Hematopoietic multipotent progenitor cell treated with erythropoietin and hydrocortisone succinate and interleukin-3 and kit ligand, for 15 days (in vitro differentiated cells): ENCODE results near the gene PLCH1.

ENCODE experiments used
- DNase-seq: peaks from one replicate; pipeline ENCODE4 v3.0.0-alpha.2; 2015; ENCODE audit warnings: low spot score

The PLCH1 gene

GRCh38 chr3:155607761-155608160, 137.1 kb downstream of the PLCH1 start:
- DNase-seq, result no peak

DNA sequence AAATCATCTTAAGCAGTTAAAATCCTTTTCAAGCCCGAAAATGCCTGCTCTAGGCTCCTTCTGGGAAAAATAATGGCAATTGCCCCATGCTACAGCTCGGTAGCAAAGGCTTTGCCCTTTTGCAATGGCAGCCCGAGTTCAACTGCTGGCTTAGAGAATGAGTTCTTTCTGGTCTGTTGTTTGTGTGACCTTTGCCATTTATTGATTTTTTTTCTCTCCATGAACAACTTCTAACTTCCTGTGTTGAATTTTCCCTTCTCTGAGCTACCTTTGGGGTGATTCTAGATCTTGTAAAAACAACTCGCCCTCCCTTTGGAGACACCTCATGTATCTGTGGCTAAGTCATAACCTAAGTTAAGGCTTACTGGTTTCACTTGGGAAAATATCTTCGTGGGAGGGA, 139.3 kb downstream of the PLCH1 start:
- no peak for DNase-seq

DNA sequence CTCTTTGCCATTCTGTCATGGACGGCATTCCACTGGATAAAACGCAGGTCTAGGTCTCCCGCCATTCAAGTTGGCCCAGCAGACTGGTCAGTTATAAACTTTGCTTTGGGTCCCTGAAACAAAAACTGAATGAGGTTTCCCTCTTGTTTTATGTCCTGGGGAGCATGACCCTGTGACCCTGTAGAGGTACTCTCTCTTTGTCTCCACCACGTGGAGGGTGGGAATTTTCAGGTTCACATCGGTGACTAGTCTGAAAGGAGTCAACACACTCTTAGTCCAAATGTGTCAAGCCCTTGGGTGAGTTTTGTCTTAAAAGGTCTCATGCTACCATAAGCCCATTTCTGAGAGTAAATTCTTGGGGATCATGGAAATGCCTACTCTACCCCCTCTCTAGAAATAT, 139.9 kb downstream of the PLCH1 start:
- no peak for DNase-seq

- DNase-seq, result no peak
Observed at GRCh38 chr3:155604126-155604525, 140.7 kb downstream of the PLCH1 start.

- no peak for DNase-seq
Observed at GRCh38 chr3:155603302-155603701, 141.6 kb downstream of the PLCH1 start.

- no peak for DNase-seq
Observed at GRCh38 chr3:155602307-155602706, 142.6 kb downstream of the PLCH1 start.

DNA sequence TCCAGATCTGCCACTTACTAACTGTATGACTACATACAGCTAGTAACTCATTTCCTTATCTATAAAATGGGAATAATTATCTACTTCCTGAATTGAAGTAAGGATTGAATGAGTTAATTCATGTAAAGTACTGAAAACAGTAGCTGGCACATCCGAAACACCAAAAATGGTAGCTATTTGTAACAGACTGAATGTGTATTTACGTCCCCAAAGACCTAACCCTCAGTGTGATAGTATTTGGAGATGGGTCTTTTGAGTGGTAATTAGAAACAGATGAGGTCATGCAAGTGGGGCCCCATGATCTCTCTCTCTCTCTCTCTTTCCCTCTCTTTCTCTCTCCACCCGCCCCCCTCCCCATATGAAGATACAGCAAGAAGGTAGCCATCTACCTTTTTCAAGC, 146.2 kb downstream of the PLCH1 start:
- DNase-seq, result no peak

GRCh38 chr3:155596615-155597014, 148.3 kb downstream of the PLCH1 start:
- DNase-seq, result no peak

- DNase-seq, result no peak
Observed at GRCh38 chr3:155595371-155595770, 149.5 kb downstream of the PLCH1 start.

DNA sequence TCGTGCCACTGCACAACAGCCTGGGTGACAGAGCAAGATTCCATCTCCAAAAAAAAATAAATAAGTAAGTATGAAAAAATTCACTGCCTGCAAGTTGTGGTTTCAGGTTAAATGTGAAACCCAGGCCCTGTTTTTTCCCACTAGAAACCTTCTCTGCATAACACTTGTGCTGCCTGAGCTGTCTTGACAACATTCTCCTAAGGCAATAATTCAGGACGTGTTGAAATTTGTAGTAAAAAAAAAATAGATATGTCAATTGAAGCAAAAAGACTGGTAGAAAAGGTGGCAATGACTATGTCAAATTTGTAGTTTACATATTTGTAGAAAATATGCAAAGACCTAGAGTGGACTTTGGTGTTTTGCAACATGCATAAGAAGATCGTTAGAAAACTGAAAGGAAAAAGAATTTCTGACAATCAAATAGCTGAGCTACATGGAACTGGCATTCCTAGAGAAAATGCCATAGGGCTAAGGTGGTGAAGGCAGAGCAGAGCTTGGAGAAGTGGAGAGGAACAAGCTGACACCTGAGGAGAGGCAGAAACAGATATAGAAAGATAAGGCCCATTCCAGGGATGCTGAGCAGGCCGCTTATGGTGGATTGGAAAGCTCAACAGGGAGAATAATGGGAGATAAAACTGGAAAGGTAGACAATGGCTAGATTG, 150.2 kb downstream of the PLCH1 start:
- DNase-seq, result no peak

GRCh38 chr3:155587581-155587980, 157.3 kb downstream of the PLCH1 start:
- no peak for DNase-seq

GRCh38 chr3:155585384-155585783, 159.5 kb downstream of the PLCH1 start:
- DNase-seq, result no peak

DNA sequence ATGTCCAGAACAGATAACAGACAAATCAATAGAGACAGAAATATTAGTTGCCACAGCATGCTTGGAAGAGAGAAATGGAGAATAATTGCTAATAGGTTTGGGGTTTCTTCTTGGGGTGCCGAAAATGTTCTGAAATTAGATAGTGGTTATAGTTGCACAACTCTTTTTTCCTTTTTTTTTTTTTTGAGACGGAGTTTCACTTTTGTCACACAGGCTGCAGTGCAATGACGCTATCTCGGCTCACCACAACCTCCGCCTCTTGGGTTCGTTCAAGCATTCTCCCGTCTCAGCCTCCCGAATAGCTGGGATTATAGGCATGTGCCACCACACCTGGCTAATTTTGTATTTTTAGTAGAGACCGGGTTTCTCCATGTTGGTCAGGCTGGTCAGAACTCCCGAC, 163.3 kb downstream of the PLCH1 start:
- DNase-seq, result no peak

DNA sequence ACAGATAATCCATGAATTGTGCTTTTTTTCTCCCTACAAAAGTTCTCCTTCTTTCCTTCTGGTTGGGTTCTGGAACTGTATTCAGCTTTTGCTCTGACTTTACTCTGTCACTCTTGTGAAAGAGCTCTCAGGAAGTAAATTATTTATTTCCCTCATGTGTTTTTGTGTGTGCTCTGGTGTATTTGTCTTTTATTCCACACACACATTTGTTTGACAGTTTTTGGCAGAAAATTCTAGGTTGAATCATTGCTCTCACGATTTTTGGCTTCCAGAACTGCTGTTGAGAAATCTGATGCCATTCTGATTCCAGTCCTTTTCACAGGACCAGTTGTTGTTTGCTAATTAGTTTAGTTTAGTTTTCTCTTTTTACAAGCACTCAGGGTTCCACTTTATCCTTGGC, 172.8 kb downstream of the PLCH1 start:
- no peak for DNase-seq

GRCh38 chr3:155568295-155568694, 176.6 kb downstream of the PLCH1 start:
- no peak for DNase-seq

GRCh38 chr3:155560594-155560993, 184.3 kb downstream of the PLCH1 start:
- DNase-seq, result no peak

DNA sequence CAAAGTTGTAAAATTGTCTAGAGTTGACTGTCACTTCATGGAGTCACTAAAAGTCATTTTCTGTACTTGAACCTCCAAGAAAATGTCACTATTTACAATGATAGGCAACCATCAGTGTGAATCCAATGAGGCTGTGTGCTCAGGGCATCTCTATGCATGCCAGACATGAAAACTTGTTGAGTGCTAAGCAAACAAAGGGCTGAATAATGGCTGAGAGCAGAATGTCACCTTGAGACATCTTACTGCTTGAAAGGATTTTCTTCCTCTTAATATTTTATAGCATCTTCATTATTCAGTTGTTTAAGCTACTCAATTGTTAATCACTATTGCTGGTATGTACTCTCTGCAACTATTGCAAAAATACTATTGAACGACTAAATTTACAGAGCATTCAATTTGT, 184.7 kb downstream of the PLCH1 start:
- no peak for DNase-seq

GRCh38 chr3:155556531-155556930, 188.3 kb downstream of the PLCH1 start:
- DNase-seq, result no peak

GRCh38 chr3:155555479-155556060, 189.3 kb downstream of the PLCH1 start:
- no peak for DNase-seq

- no peak for DNase-seq
Observed at GRCh38 chr3:155554777-155555451, 190.0 kb downstream of the PLCH1 start.

DNA sequence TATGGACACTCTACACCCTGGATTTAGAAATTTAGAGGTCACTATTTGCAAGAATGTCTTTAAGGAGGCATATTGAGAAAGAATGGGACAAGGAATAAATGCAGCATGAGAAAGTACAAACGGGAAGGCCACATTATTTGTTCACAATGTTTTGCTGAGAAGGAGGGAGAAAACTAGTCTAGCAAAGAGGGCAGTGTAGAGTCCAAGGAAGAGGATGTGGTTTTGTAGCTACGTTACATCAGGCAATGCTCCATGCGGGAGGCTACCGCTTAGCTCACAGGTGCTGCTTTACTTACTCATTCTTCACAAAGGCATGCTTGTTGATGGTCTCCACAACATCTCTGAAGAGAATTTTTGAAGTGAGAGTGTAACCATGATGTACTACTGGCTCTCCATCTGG, 191.1 kb downstream of the PLCH1 start:
- DNase-seq, result no peak

DNA sequence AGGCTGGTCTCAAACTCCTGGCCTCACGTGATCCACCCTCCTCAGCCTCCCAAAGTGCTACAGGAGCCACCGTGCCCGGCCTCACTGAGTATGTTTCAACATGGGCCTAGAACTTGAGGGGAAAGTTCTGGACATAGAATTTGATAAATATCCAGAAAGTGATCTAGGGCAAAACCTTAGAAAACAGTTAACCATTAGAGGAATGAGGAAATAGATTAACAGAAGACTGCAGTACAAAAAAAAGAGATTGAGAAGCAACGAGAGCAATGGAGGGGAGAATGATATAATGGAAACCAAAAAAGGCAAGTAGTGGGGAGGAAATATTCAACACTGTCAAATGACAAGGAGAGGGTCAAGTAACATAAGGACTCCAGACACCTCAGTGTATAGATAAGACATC, 191.5 kb downstream of the PLCH1 start:
- no peak for DNase-seq

DNA sequence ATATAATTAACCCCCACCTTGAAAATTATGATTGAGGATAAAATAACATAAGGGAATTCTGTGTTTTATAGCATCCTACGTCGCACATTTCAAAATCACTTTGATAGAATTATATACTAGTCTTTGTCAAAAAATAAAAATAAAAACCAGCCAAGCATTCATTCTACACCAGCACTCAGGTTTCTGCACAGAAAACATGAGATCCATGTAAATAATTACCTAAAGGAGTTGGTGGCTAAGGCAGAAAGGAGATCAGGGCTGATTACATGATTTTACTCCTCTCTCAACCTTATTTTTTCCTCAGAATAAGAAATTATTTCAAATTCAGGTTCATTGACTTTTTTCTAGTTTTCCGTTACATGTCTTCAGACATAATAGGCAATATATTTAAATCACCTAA, 194.5 kb downstream of the PLCH1 start:
- no peak for DNase-seq

DNA sequence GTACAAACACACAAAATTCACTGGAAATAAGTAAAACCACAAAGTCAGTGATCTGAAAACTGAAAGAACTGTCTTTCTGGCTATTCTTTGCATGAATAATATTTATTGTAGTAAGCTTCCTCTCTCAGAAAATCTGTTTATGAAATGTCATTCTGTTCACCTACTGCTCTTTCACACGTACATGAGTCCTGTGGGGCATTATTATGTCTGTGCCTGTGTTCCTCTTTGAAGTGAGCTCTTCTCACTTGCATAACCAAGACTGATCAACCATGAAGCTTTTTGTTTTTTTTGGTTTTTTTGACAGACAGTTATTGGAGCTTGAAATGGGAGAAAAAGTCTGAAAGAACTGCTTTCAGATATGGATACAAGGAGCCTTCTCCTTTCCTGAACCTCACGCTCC, 195.8 kb downstream of the PLCH1 start:
- no peak for DNase-seq
